Thyroid gland (tissue), 4 donors: ENCODE measurements around the gene TICRR. TPM values are rescaled to one million over a fixed set of nuclear protein-coding genes. Genes with fewer than 3 reads are reported as not detected.

Source experiments
- DNase-seq, 2 donors: peaks; one replicate each; pipeline ENCODE4 v3.0.0-alpha.2; 2019
- H3K27ac ChIP-seq, 3 donors: fragments of 200-600 bp; sonication (generic); 1 replicate in 2 of 3; 2 replicates in 1 of 3; pipeline ENCODE4 v1.5.1; 2016 to 2019; ENCODE audit warnings: mild to moderate bottlenecking in 1 of 3, moderate library complexity in 1 of 3
- H3K27me3 ChIP-seq: fragments of 200-600 bp; sonication (generic); one replicate; pipeline ENCODE4 v1.5.1; 2019
- H3K36me3 ChIP-seq, 2 donors: fragments of 200-600 bp; sonication (generic); one replicate each; pipeline ENCODE4 v1.5.1; 2016 to 2019
- H3K4me1 ChIP-seq, 2 donors: fragments of 200-600 bp; sonication (generic); one replicate each; pipeline ENCODE4 v1.5.1; 2017 to 2019
- H3K4me3 ChIP-seq, 3 donors: fragments of 200-600 bp; sonication (generic); replicated peaks in 1 of 3; 1 replicate in 2 of 3; 2 replicates in 1 of 3; pipeline ENCODE4 v1.5.1; 2016; ENCODE audit warnings: mild to moderate bottlenecking in 1 of 3
- H3K9me3 ChIP-seq: fragments of 200-600 bp; sonication (generic); one replicate; pipeline ENCODE4 v1.5.1; 2017
- POLR2A ChIP-seq, 2 donors: fragments of 450-650 bp; IDR thresholded peaks; one replicate each; pipeline ENCODE4 v1.6.1; 2017; ENCODE audit warnings: antibody characterized with exemption in 2 of 2, mild to moderate bottlenecking in 2 of 2, moderate library complexity in 1 of 2
- WGBS, 2 donors: methylation state at CpG; one replicate each; pipeline ENCODE4 v1.1.5; 2017; 5-methylcytosine and 5-hydroxymethylcytosine counted together
- intact Hi-C: fragments of 100-400 bp; cut with DNase I; formaldehyde crosslinking; loops from one replicate; pipeline ENCODE4 v1.15.1; 2023
- total RNA-seq, 4 donors: library from RNA; depleted of rRNA; stranded (reverse); fragments of >200 nt; gene quantifications; one replicate each; pipeline ENCODE4 v1.2.3, GENCODE V29; 2016
- TF ChIP-seq, protein P1 (sequence below), 6 experiments: fragments of 200-600 bp in 3 of 6; fragments of 450-650 bp in 3 of 6; sonication (generic) in 3 of 6; IDR thresholded peaks; one replicate each; pipeline ENCODE4 v1.5.1; 2016 to 2019; ENCODE audit warnings: antibody characterized with exemption in 6 of 6, mild to moderate bottlenecking in 2 of 6, inconsistent platforms in 1 of 6, moderate library complexity in 1 of 6

TICRR gene
- total RNA-seq, 4 donors from 2014 or later = under 0.01 to 0.21 TPM; not detected in 2

DNA sequence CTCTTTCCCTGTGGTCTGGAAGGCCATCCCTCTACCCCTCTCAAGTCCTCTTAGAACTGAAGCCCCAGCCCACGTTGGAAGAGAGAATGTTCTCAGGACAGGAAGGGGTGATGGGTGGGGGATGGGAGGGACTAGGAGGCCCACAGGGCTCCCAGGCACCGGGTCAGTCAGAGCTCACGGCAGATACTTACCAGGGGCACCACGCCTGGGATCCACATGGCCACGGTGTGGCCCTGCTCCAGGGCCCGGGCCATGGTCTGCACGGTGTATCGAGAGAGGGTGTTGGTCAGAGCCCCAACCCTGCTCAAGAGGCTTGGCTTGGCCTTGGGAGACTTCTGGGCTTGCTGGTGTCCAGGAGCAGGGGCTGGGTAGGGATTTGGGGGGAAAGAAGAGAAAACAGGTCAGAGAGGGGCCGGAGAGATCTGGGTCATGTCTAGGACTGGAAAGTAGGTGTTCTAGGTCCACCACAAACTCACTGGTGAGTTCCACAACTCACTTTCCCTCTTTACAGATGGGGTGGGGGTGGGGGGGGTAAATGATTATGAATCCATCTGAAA lies 94.1 kb downstream of the TICRR start:
- no peak overlapping the region for H3K27ac ChIP-seq
- 83% methylated on average over 8 to 9 of the region's 9 CpGs for WGBS, 2 donors
- no peak overlapping the region for H3K4me3 ChIP-seq
- TF ChIP-seq, protein P1, sequence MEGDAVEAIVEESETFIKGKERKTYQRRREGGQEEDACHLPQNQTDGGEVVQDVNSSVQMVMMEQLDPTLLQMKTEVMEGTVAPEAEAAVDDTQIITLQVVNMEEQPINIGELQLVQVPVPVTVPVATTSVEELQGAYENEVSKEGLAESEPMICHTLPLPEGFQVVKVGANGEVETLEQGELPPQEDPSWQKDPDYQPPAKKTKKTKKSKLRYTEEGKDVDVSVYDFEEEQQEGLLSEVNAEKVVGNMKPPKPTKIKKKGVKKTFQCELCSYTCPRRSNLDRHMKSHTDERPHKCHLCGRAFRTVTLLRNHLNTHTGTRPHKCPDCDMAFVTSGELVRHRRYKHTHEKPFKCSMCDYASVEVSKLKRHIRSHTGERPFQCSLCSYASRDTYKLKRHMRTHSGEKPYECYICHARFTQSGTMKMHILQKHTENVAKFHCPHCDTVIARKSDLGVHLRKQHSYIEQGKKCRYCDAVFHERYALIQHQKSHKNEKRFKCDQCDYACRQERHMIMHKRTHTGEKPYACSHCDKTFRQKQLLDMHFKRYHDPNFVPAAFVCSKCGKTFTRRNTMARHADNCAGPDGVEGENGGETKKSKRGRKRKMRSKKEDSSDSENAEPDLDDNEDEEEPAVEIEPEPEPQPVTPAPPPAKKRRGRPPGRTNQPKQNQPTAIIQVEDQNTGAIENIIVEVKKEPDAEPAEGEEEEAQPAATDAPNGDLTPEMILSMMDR (IDR thresholded peaks at IDR 0.05) = no peak
- no peak for TF ChIP-seq POLR2A (IDR thresholded peaks at IDR 0.05)
- intact Hi-C loops = no loop called here
- DNase-seq = no peak
- H3K27me3 ChIP-seq = no peaks in the 10 kb centered on the region
- no peaks in the 10 kb centered on the region for H3K9me3 ChIP-seq
- H3K36me3 ChIP-seq = no peaks in the 10 kb centered on the region
- peaks cover 17 to 27% of the 10 kb centered on the region in 2 donors for H3K4me1 ChIP-seq

DNA sequence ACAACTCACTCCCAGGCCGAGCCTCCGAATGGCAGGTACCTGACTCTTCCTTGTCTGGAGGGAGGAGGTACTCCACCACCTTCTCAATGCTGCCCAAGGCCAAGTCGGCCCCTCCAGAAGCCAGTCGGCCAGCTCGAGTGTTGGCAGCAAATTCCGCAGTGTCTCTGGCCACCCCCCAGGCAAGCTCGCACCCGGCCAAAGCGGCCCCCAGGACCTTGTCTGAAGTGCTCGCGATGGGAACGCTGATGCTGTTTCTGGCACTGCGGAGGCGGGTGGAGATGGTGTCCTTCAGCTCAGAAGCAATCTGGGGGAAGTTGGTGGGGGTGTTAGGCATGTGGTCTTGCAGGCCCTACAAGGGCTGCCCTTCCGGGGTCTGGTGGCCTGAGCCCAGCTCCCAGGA lies 94.7 kb downstream of the TICRR start:
- peak; percentile 39 to 51 for DNase-seq
- Histone ChIP-seq H3K9me3 (no peaks in the 10 kb centered on the region), H3K27me3 (no peaks in the 10 kb centered on the region), H3K4me3 (no peak overlapping the region), H3K36me3 (no peaks in the 10 kb centered on the region), H3K4me1 (peaks cover 11 to 21% of the 10 kb centered on the region in 2 donors), H3K27ac (no peak overlapping the region)
- TF ChIP-seq, protein P1 (IDR thresholded peaks at IDR 0.05) = no peak
- TF ChIP-seq POLR2A (IDR thresholded peaks at IDR 0.05) = no peak
- WGBS, 2 donors = 53 to 54% methylated on average over 12 to 15 of the region's 15 CpGs
- intact Hi-C loops = no loop called here

DNA sequence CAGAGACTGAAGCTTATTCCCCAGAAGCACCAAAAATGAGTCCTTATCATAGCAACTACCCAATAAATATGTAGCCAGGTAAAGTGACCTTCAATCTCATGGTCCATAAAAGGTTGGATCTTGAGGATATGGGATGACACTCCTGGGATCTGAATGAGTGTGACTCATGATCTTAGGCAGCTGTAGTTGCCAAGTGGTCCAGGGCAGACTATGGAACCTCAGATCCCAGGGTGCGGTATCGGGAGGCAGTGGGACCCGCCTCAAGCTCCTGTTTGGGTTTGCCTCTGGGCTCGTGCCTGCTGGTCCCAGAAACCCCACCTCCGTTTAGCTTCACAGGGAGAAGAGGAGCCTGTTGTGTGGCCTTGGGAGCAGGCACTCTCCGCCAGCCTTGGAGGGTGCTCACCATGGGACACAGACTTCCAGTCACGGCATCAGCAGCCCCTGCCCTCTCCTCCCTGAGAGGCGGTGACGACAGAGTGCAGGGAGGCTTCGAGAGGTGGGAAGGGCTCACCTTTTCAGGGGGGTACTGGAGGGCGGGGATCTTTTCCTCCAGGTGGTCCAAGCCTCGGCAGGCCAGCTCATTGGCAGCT lies 95.8 kb downstream of the TICRR start:
- Histone ChIP-seq H3K27me3 (no peaks in the 10 kb centered on the region), H3K36me3 (no peaks in the 10 kb centered on the region), H3K4me3 (no peak overlapping the region), H3K9me3 (no peaks in the 10 kb centered on the region), H3K27ac (no peak overlapping the region), H3K4me1 (peaks cover 4 to 13% of the 10 kb centered on the region in 2 donors)
- no peak for DNase-seq
- intact Hi-C loops = no loop called here
- TF ChIP-seq, protein P1 (IDR thresholded peaks at IDR 0.05) = no peak
- TF ChIP-seq POLR2A (IDR thresholded peaks at IDR 0.05) = no peak
- WGBS, 2 donors = 89 to 93% methylated on average over 3 to 12 of the region's 12 CpGs

DNA sequence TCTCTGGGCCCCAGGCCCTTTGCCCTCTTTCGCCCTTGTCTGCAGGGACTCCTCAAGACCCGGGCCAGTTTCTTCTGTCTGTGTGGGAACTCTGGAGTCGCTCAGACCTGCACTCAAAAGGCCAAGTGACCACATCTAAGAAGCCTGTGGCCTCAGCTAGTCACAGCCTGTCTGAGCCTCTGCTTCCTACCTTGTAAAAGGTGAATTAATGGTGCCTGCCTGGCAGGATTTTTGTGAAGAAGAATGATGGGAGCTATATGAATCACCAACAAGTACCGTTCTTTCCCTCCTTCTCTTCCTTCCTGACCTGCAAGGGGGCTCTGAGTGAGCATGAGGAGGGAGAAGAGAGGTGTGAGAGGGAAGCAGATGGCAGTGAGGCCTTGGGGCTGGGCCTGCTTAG lies 96.4 kb downstream of the TICRR start:
- TF ChIP-seq, protein P1 (IDR thresholded peaks at IDR 0.05) = no peak
- TF ChIP-seq POLR2A (IDR thresholded peaks at IDR 0.05) = no peak
- DNase-seq = no peak
- no peak overlapping the region for H3K4me3 ChIP-seq
- 35 to 42% methylated on average over 4 of the region's 4 CpGs for WGBS, 2 donors
- H3K9me3 ChIP-seq = no peaks in the 10 kb centered on the region
- no peaks in the 10 kb centered on the region for H3K27me3 ChIP-seq
- no peak overlapping the region for H3K27ac ChIP-seq
- intact Hi-C loops = no loop called here
- H3K36me3 ChIP-seq = no peaks in the 10 kb centered on the region
- H3K4me1 ChIP-seq = peaks cover 4 to 12% of the 10 kb centered on the region in 2 donors
